ENCODE results near the gene RPL41.

Gene RPL41

GRCh38 chr12:56154818-56155217 lies 38.4 kb downstream of the RPL41 start:
- no peak for DNase-seq

- DNase-seq = no peak
These were observed 38.9 kb downstream of the RPL41 start for GRCh38 chr12:56155256-56155845.

- peak in 2 of 4 experiments; percentile 31 to 37 for DNase-seq
These were observed 40.2 kb downstream of the RPL41 start for GRCh38 chr12:56156464-56157200.

- DNase-seq = peak; percentile 67 to 83 (median 80)
These were observed 41.0 kb downstream of the RPL41 start for GRCh38 chr12:56157201-56158028.

- DNase-seq = peak; percentile 95 to 99 (median 98)
These were observed 41.8 kb downstream of the RPL41 start, which contains the start of gene MYL6 for GRCh38 chr12:56158029-56158925. MYL6 (plus strand) TSS chr12:56158359; CDS start chr12:56158402, 43 bp downstream.

- DNase-seq = peak; percentile 66 to 83 (median 75)
These were observed 42.6 kb downstream of the RPL41 start for GRCh38 chr12:56158926-56159461.

GRCh38 chr12:56159482-56160192 lies 43.2 kb downstream of the RPL41 start:
- DNase-seq = no peak

- DNase-seq = peak in 3 of 4 experiments; percentile 18 to 39 (median 37)
These were observed 43.8 kb downstream of the RPL41 start for GRCh38 chr12:56160193-56160763.

GRCh38 chr12:56160894-56161689 lies 44.7 kb downstream of the RPL41 start:
- DNase-seq = no peak

- DNase-seq = no peak
These were observed 45.4 kb downstream of the RPL41 start for GRCh38 chr12:56161690-56162351.

- no peak for DNase-seq
These were observed 46.2 kb downstream of the RPL41 start for GRCh38 chr12:56162468-56163290.

GRCh38 chr12:56163533-56164344 lies 47.3 kb downstream of the RPL41 start:
- DNase-seq = no peak

- no peak for DNase-seq
These were observed 47.9 kb downstream of the RPL41 start for GRCh38 chr12:56164345-56164729.

- no peak for DNase-seq
These were observed 48.9 kb downstream of the RPL41 start for GRCh38 chr12:56165369-56165768.

Measured in suppressor macrophage (primary cell).